Measurements from ENCODE around the gene PPP1R26. TPM values are rescaled to one million over a fixed set of nuclear protein-coding genes. Genes with fewer than 3 reads are reported as not detected.
"Not testable (repeated sequence)": the region's sequence is repeated elsewhere in the genome, so short reads cannot be mapped to it uniquely, and the experiment has no call there.

The PPP1R26 gene
- total RNA-seq, 1 experiment from 2014 or later, result 39.3 TPM

GRCh38 chr9:135533674-135534073, 54.1 kb downstream of the PPP1R26 start:
- DNase-seq (ENCODE audit: extremely low read depth, low read depth), result no peak

- not testable (repeated sequence) for DNase-seq (ENCODE audit: extremely low read depth, low read depth)
Observed at GRCh38 chr9:135534192-135534711, 54.7 kb downstream of the PPP1R26 start.

GRCh38 chr9:135534826-135535225, 55.2 kb downstream of the PPP1R26 start:
- not testable (repeated sequence) for DNase-seq (ENCODE audit: extremely low read depth, low read depth)

- DNase-seq (ENCODE audit: extremely low read depth, low read depth), result not testable (repeated sequence)
Observed at GRCh38 chr9:135535631-135536030, 56.0 kb downstream of the PPP1R26 start.

- DNase-seq (ENCODE audit: extremely low read depth, low read depth), result no peak
Observed at GRCh38 chr9:135536216-135536615, 56.6 kb downstream of the PPP1R26 start.

Other genes starting within 250 kb of the PPP1R26 start
- gene MRPS2, start 20.9 kb downstream of the PPP1R26 start, total RNA-seq (2014; rRNA removed; shearing (Covaris generic)), result 170 and 184 TPM in 2 replicates
- gene LCN1, start 41.7 kb downstream of the PPP1R26 start, total RNA-seq (2014; rRNA removed; shearing (Covaris generic)), result 25.8 and 30.3 TPM in 2 replicates
- not detected in 2 replicates for gene OBP2A, start 66.3 kb downstream of the PPP1R26 start, total RNA-seq (2014; rRNA removed; shearing (Covaris generic))
- 2.9 and 3.7 TPM in 2 replicates for gene PAEP, start 82.0 kb downstream of the PPP1R26 start, total RNA-seq (2014; rRNA removed; shearing (Covaris generic))
- gene GLT6D1, start 159.8 kb downstream of the PPP1R26 start, total RNA-seq (2014; rRNA removed; shearing (Covaris generic)), result not detected in 2 replicates
- not detected in 2 replicates for gene LCN9, start 183.5 kb downstream of the PPP1R26 start, total RNA-seq (2014; rRNA removed; shearing (Covaris generic))
- not detected in 2 replicates for gene SOHLH1, start 219.7 kb downstream of the PPP1R26 start, total RNA-seq (2014; rRNA removed; shearing (Covaris generic))
- not detected in 2 replicates for gene KCNT1, start 222.4 kb downstream of the PPP1R26 start, total RNA-seq (2014; rRNA removed; shearing (Covaris generic))

All from NCI-H460 (cell line).